ENCODE data around the gene NRSN2. TPM values are rescaled to one million over a fixed set of nuclear protein-coding genes. Genes with fewer than 3 reads are reported as not detected.
A peak's percentile ranks its signal among the peaks of the same experiment; 100 is the strongest.

The NRSN2 gene, protein sequence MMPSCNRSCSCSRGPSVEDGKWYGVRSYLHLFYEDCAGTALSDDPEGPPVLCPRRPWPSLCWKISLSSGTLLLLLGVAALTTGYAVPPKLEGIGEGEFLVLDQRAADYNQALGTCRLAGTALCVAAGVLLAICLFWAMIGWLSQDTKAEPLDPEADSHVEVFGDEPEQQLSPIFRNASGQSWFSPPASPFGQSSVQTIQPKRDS
- total RNA-seq = 1 to 10 TPM; 2.9 to 5.0 TPM

DNA sequence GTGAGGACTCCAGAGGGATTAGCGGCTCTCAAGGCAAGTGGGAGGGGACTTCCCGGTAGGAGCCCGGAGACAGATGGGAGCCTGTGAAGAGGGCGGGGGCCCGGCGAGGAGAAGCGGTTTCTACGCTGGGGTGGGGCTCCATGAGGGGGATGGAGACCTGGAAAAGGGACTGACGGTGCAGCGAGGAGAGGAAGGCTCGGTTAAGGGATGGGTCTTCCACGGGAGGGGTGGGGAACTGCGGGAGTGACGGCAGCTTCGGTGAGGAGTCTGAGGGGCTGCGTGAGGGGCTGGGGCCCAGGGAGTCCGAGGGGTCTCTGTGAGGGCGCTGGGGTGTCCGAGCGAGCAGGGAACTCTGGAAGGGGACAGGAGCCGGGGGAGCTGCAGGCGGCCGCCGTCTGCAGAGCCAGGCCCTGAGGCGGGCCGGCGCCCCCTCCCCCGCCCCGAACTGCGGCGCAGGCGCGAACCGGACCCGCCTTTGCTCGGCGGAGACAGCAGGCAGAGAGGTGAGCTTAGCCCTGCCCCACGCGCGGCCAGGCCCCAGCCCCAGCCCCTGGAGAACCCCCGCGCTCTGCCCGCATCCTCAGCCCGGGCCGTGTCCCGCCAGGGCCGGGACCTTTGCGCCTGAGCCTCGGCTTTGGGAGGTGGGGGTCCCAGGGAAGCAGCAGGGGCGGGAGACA lies at the start of gene NRSN2:
Gene NRSN2, plus strand, starts transcription at position 472 of the 677 bp plus-strand sequence. CDS start 2,533 bp downstream, outside the sequence.
- Mint-ChIP-seq H3K4me3 (peak within 1 kb of the TSS; percentile 89), H3K27ac (peak within 1 kb of the TSS; percentile 47), H3K27me3 (peaks cover 5% of the 10 kb centered on the region), H3K4me1 (peaks cover 16% of the 10 kb centered on the region), H3K36me3 (peaks cover 3% of the 10 kb centered on the region), H3K9me3 (ENCODE audit: low read depth) (no peaks in the 10 kb centered on the region)
- CTCF ChIA-PET = interaction anchor here (1.0 to 1.6 kb wide), 6 partner anchors 9 to 320 kb away, joined by 3 to 4 read pairs (median 4); no protein-coding TSS in a partner anchor
- ATAC-seq (no peak), DNase-seq (no peak)

DNA sequence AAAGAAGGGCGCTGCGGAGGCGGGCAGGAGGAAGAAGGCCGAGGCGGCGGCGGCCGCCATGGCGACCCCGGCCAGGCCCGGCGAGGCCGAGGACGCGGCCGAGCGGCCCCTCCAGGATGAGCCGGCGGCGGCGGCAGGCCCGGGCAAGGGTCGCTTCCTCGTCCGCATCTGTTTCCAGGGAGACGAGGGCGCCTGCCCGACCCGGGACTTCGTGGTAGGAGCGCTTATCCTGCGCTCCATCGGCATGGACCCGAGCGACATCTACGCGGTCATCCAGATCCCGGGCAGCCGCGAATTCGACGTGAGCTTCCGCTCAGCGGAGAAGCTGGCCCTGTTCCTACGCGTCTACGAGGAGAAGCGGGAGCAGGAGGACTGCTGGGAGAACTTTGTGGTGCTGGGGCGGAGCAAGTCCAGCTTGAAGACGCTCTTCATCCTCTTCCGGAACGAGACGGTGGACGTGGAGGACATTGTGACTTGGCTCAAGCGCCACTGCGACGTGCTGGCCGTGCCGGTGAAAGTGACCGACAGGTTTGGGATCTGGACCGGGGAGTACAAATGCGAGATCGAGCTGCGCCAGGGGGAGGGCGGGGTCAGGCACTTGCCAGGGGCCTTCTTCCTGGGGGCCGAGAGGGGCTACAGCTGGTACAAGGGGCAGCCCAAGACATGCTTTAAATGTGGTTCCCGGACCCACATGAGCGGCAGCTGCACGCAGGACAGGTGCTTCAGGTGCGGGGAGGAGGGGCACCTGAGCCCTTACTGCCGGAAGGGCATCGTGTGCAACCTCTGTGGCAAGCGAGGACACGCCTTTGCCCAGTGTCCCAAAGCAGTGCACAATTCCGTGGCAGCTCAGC lies 48.8 kb upstream of the NRSN2 start:
- Mint-ChIP-seq H3K36me3 (peaks cover 27% of the 10 kb centered on the region), H3K9me3 (ENCODE audit: low read depth) (no peaks in the 10 kb centered on the region), H3K4me1 (peaks cover 53% of the 10 kb centered on the region), H3K27ac (peak overlapping the region; percentile 94), H3K4me3 (peak overlapping the region; percentile 93), H3K27me3 (no peaks in the 10 kb centered on the region)
- CTCF ChIA-PET = interaction anchor here (1.1 to 3.9 kb wide), 6 partner anchors 21 to 66 kb away, joined by 3 to 30 read pairs (median 6); partner anchors contain the start of gene SOX12
- peak; percentile 44 for ATAC-seq
- peak; percentile 75 for DNase-seq

DNA sequence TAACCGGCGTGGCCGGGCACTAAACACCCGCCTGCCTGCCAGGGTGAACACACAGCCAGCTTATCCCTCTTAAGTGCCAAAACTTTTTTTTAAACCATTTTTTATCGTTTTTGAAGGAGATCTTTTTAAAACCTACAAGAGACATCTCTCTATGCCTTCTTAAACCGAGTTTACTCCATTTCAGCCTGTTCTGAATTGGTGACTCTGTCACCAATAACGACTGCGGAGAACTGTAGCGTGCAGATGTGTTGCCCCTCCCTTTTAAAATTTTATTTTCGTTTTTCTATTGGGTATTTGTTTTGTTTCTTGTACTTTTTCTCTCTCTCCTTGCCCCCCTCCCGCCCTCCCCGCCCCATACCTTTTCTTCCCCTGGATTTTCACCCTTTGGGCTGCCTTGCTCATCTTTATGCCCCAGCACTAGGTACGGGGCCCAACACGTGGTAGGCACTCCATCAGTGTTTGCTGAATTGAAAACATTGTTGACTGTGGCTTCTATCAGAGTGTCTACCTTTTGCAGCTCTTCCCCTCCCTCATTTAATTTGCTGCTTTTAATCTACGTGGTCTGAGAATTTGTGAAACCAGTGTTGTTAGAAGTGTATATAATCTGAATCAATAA lies 48.0 kb upstream of the NRSN2 start:
- H3K4me1 Mint-ChIP-seq = peaks cover 55% of the 10 kb centered on the region

DNA sequence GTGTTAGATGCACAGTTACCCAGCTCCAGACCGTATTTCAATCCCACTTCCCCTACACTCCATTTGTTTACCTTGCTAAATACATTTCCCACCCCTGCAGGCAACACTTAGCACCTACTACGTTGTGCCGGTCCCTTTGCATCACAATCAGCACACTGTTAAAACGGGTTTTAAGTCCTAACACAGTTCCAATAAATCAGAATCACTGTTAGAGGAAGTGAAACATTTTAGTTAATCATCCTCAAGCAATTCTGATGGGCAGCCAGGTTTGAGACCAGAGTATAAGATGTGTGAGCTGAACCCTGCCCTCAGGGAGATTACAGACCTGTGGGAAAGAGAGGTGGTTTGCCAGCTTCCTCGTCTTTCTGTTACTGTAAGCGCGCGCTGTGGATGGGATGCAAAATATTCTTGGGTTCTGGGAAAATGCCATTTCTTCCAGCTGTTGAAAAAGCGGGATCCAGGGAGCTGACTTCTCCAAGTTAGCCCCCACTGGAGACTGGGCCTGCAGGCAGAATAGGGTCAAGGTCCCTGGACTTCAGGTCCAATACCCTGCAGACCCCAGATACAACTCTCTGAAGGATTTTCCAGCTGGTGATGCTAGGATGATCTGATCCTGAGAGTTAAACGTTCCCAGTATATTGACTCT lies 46.4 kb upstream of the NRSN2 start:
- H3K27me3 Mint-ChIP-seq = no peaks in the 10 kb centered on the region
- H3K4me1 Mint-ChIP-seq = peaks cover 52% of the 10 kb centered on the region
- H3K9me3 Mint-ChIP-seq (ENCODE audit: low read depth) = no peaks in the 10 kb centered on the region
- DNase-seq (no peak), ATAC-seq (no peak)
- CTCF ChIA-PET = interaction anchor here (0.8 to 1.3 kb wide), 5 partner anchors 22 to 46 kb away, joined by 3 to 5 read pairs (median 3); no protein-coding TSS in a partner anchor
- H3K36me3 Mint-ChIP-seq = peaks cover 27% of the 10 kb centered on the region
- no peak overlapping the region for H3K27ac Mint-ChIP-seq
- H3K4me3 Mint-ChIP-seq = peak overlapping the region; percentile 93

More for the DNA sequence above, 48.0 kb upstream of the NRSN2 start:
- ATAC-seq (no peak), DNase-seq (no peak)
- CTCF ChIA-PET = interaction anchor here (1.1 to 3.9 kb wide), 6 partner anchors 21 to 67 kb away, joined by 3 to 30 read pairs (median 6); partner anchors contain the start of gene SOX12
- Mint-ChIP-seq H3K27me3 (no peaks in the 10 kb centered on the region), H3K4me3 (peak overlapping the region; percentile 93), H3K36me3 (peaks cover 27% of the 10 kb centered on the region), H3K9me3 (ENCODE audit: low read depth) (no peaks in the 10 kb centered on the region), H3K27ac (peak overlapping the region; percentile 94)

DNA sequence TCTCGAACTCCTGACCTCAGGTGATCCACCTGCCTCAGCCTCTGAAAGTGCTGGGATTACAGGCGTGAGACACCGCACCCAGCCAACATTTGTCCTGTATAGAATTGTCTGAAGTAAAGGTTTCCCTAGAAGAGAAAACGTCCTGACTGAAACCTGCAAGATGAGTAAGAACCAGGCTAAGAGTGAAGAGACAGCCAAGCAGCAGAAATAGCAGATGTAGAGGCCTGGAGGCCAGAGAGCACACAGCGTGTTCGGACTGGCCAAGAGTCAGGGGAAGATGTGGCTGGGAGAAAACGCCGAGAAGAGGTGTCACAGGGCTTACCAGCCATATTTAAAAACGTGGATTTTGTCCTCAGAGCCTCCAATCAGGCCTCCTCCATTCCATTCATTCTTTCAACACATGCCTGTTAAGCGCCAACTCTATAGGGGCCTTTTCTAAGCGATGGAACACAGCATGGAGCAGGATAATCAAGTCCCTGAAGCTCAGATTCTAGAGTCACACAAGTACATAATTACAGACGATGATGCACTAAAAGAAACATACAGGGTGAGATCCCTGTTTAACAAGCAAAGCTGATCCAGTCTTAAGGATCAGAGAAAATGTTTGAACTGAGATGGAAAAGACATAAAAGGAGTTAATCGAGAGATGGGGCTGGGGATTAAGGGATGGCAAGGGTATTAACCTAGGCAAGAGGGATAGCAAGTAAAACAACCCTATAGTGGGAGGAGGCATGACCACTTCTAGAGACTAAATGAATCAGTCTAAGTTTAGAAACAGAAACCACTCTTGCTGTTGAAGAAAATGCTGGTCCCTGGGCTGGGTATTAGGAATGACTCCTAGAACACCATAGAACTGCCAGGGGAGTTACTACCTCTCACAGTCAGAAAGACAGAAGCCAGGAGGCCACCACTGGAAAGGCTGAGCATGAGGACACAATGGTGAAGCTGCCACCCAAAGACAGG lies 44.7 kb upstream of the NRSN2 start:
- Mint-ChIP-seq H3K4me1 (peaks cover 42% of the 10 kb centered on the region), H3K27me3 (no peaks in the 10 kb centered on the region), H3K27ac (no peak overlapping the region), H3K36me3 (peaks cover 27% of the 10 kb centered on the region), H3K9me3 (ENCODE audit: low read depth) (no peaks in the 10 kb centered on the region), H3K4me3 (no peak overlapping the region)
- CTCF ChIA-PET = interaction anchor here (1.5 kb wide), 1 partner anchor 22 kb away, joined by 5 read pairs; no protein-coding TSS in a partner anchor
- no peak for ATAC-seq
- no peak for DNase-seq

DNA sequence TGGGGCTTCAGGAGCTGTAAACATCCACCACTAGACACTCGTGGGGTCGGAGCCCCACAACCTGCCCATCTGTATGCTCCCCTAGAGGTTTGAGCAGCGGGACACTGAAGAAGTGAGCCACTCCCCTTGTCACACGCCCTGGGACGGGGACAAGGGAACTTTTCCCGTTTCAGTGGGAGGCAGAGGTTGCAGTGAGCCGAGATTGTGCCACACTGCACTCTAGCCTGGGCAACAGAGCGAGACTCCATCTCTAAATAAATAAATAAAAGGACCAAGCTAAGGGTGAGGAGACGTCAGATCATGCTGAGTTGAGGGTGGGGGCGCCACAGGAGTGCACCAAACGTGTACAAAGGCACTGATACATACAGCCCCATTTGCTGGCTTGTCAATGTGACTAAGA lies 41.2 kb upstream of the NRSN2 start:
- ATAC-seq (no peak), DNase-seq (no peak)
- no peaks in the 10 kb centered on the region for H3K9me3 Mint-ChIP-seq (ENCODE audit: low read depth)
- peaks cover 31% of the 10 kb centered on the region for H3K4me1 Mint-ChIP-seq
- H3K36me3 Mint-ChIP-seq = peaks cover 8% of the 10 kb centered on the region
- no peaks in the 10 kb centered on the region for H3K27me3 Mint-ChIP-seq
- CTCF ChIA-PET = interaction anchor here (0.7 kb wide), 1 partner anchor 8 kb away, joined by 5 read pairs; no protein-coding TSS in a partner anchor
- no peak overlapping the region for H3K4me3 Mint-ChIP-seq
- H3K27ac Mint-ChIP-seq = no peak overlapping the region

DNA sequence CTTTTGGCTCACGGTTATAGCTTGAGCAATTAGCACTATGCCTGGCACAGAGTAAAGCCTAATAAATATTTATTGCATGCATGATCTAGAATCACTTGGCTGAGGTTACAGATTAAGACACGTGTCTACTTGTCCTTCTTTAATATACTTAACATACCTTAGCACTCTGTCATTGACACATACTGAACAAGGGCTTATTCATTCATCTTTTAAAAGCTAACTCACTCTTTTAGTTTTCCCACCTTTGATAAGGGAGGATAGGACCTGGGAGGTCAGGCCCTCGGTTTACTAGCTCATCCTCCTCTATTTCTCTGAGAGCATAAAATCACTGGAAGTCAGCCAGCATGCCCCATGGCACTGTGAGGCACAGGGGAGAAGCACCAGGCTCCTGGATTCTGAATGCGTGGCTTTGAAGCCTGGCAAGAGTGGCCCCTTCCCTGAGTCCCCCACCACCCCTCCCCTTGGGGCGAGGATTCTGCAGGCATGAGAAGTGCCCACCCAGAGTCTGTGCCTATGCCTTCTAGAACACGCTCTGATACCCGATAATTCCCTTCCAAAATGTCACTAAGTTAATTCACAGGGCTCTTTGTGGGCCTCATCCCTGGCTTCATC lies 38.4 kb upstream of the NRSN2 start:
- Mint-ChIP-seq H3K9me3 (ENCODE audit: low read depth) (no peaks in the 10 kb centered on the region), H3K36me3 (no peaks in the 10 kb centered on the region), H3K4me3 (no peak overlapping the region), H3K27ac (no peak overlapping the region), H3K27me3 (no peaks in the 10 kb centered on the region), H3K4me1 (peaks cover 16% of the 10 kb centered on the region)
- ATAC-seq (no peak), DNase-seq (no peak)
- CTCF ChIA-PET = interaction anchor here (0.7 to 1.6 kb wide), 3 partner anchors 17 to 42 kb away, joined by 3 to 7 read pairs (median 3); partner anchors contain the start of gene SOX12

DNA sequence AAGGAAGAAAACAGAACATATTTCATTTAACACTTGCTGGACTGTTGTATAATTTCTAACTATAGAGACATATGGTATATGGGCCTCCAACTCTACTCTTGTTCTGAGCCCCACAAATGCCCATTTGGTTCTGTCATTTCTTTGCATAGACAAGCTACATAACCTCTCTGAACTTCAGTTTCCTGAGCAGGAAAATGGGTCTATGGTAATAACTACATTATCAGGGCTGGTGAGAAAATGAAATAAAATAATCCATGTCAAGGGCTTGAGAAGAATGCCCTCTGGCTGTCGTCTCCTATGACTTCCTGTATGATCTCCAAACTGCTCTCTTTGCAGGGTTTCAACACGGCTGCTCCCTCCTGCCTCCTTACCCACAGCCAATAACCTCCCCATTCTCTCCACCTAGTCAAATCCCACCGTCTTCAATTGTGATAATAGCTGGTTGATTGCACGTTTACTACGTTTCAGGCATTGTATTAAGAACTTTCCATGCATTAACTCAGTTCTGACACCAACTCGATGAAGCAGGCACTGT lies 37.5 kb upstream of the NRSN2 start:
- Mint-ChIP-seq H3K36me3 (no peaks in the 10 kb centered on the region), H3K4me1 (peaks cover 19% of the 10 kb centered on the region), H3K27ac (peak overlapping the region; percentile 3), H3K9me3 (ENCODE audit: low read depth) (no peaks in the 10 kb centered on the region), H3K4me3 (no peak overlapping the region), H3K27me3 (no peaks in the 10 kb centered on the region)
- no peak for DNase-seq
- no peak for ATAC-seq
- CTCF ChIA-PET = interaction anchor here (0.7 to 1.9 kb wide), 2 partner anchors 16 to 21 kb away, joined by 3 to 10 read pairs; partner anchors contain the start of gene SOX12

DNA sequence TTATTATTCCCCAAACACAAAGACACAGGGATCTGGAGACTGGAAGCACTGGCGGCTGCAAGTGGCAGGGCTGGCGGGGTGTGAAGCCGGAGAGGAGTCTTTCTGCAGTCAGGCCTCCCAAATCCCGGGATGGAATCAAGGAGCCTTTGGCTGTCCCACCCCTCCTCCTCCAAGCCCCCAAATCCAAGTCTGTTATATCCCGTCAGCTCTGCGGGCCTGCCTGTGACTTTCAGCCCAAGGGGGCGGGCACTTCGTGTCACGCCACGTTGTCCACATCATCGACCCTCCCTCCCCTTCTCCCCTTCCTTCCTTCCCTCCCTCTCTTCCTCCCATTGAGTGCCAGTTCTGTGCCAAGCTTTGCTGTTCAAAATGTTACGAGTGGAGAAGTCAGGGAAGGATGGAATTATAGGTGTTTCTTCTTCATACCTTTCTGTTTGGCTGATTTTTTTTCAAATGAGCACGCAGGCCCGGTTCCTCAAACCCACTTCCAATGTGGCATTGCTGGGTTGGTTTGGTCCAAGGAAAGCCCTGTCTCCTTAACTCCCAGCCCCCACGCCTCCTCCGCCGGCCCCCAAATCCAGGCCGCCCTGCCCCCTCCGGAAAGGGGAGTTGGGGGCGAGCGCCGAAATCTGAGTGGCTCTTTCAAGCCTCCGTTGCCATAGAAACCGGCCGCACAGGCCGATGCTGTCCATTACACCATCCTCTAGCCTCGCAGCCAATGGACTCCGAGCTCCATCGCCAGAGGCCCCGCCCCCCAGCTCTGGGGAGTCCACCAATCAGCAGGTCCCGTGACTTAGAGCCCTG lies 36.9 kb upstream of the NRSN2 start:
- Mint-ChIP-seq H3K4me3 (peak overlapping the region; percentile 52), H3K27me3 (no peaks in the 10 kb centered on the region), H3K4me1 (peaks cover 19% of the 10 kb centered on the region), H3K27ac (no peak overlapping the region), H3K36me3 (no peaks in the 10 kb centered on the region), H3K9me3 (ENCODE audit: low read depth) (no peaks in the 10 kb centered on the region)
- ATAC-seq (peak; percentile 100), DNase-seq (peak; percentile 90)
- CTCF ChIA-PET = interaction anchor here (0.6 to 1.9 kb wide), 2 partner anchors 14 to 20 kb away, joined by 3 to 10 read pairs; no protein-coding TSS in a partner anchor

DNA sequence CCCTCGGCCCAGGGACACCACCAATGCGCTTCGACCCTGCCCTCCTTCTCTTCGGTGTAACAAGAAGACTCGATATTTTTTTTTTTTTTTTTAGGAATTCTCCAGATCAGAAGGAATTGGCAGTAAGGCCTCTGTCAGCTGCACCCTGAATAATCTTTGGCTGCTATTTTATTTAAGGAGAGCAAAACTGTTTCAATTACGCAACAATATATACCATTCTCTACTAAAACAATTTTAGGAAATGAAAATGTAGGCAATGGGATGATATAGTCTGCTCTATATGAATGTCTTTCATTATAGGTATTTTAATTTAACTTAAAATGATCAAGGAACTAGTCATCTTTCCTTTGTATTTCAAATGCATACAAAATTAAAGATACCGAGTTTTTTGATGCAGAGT lies 36.3 kb upstream of the NRSN2 start:
- Mint-ChIP-seq H3K36me3 (no peaks in the 10 kb centered on the region), H3K9me3 (ENCODE audit: low read depth) (no peaks in the 10 kb centered on the region), H3K27ac (no peak overlapping the region), H3K27me3 (no peaks in the 10 kb centered on the region), H3K4me3 (peak overlapping the region; percentile 52), H3K4me1 (peaks cover 19% of the 10 kb centered on the region)
- ATAC-seq (no peak), DNase-seq (no peak)
- CTCF ChIA-PET = interaction anchor here (0.6 to 1.9 kb wide), 2 partner anchors 13 to 20 kb away, joined by 3 to 10 read pairs; no protein-coding TSS in a partner anchor
